Dermis microvascular lymphatic vessel endothelial cell (primary cell): Measurements from ENCODE around the gene AKR7A3. TPM values are rescaled to one million over a fixed set of nuclear protein-coding genes. Genes with fewer than 3 reads are reported as not detected.
"Not testable (repeated sequence)": the region's sequence is repeated elsewhere in the genome, so short reads cannot be mapped to it uniquely, and the experiment has no call there.

Experiments
- DNase-seq, 2 donors: peaks; one replicate each; pipeline versions ENCODE4 v3.0.0 to v3.0.0-alpha.2; 2010; ENCODE audit warnings: low read depth in 2 of 2
- total RNA-seq: library from RNA; depleted of rRNA; stranded (reverse); fragments of >200 nt; gene quantifications from 2 replicates; pipeline ENCODE4 v1.2.1, GENCODE V29; 2014

Gene AKR7A3
- total RNA-seq, 1 donor from 2014 or later = 0.13 TPM

DNA sequence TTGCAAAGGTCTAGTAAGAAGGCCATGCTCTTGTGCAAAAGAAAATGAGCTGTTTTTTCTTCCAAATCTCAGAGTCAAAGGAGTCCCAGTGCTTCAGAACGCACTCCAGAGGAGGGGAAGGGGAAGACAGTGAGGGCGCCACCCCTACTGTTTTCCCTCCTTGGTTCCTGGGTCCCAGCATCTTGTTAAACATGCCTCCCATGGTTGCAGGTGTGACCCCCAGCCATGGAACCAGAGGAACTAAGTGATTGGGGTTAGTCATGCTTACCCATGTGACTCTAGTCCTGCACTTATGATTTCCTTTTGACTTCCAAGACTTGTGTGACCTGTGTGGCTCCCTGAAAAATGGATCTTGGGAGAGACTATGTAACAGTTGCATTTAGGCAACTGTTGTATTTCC, 6.1 kb upstream of the AKR7A3 start:
- no peak for DNase-seq

DNA sequence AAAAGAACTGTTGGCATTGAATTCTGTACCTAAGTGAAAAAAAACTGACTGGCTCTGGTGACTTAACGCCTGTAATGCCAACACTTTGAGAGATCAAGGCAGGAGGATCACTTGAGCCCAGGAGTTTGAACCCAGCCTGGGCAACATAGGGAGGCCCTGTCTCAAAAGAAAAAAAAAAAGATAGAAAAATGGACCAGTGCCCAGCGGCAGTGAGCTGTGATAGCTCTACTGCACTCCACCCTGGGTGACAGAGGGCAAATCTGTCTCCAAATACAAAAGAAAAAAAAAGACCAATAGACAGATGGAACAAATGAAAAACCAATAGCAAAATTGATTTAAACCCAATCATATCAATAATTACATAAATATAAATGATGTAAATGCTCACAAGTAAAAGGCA, 674 bp upstream of the AKR7A3 start:
- DNase-seq = no peak

DNA sequence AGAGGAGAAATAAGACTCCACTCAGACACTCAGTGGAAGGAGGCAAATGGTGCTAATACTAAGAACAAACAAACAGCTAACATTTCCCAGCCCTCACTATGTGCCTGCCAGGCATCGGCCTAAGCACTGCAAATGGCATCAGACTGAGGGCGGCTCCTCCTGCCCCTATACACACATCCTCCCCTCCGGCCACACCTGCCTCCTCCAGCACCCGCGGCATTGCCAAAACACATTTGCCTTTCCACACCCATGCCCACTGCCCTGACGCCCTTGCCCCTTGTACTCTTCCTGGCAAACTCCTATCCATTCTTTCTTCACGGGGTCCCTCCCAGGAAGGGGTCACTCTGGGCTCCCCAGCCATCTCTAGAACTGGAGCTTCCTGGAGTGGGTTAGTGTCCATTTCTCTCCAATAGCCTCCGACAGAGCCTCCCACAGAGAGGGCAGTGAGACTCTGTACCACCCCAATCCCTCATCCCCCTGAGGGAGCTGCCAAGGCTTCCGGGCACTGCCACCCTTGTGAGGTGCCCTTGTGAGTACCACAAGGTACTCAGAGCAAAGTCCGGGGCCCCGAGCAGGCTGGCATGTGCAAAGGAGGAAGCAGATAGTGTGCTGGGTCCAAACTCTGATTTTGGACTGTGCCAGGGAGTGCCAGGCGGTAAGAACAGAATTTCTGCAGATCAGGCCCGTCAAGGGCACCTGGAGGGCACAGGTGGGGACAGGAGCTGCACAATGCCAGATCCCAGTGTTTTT, 959 bp downstream of the AKR7A3 start:
- DNase-seq = no peak

DNA sequence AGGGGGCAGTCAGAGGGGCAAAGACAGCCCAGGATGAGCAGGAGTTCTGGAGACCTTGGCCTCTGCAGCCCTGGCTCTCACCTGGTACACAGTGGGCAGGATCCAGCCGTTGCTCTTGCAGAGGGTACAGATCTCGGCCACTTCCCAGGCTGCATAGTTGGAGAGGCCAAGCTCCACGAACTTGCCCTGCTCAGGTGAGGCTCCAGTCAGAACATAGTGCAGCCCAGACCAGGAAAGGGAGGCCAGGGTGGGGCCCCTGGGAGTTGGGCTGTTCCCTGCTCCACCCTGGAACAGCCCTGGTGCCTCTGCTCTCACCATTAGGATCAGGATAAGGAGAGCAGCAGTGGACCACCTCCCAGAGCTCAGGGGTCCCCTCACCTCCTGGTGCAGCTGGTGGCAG, 2.8 kb downstream of the AKR7A3 start:
- not testable (repeated sequence) for DNase-seq

DNA sequence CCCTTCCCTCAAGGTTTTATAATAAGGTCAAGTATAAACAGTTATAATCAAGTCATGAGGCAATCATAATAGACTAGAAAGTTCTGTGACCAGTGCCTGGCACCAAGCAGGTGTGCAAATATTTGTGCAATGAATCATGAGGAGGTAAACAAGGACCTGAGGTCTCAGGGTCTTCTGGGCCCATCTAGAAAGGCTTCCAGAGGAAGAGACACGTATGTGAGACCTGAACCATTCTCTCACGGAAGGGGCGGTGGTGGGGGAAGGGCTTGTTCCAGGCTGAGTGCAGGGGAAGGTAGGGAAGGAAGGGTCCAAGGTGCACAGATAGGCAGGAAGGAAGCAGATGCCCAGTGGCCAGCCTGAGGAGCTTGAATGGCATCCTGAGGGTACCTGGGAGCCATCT, 3.2 kb downstream of the AKR7A3 start:
- DNase-seq = not testable (repeated sequence)

DNA sequence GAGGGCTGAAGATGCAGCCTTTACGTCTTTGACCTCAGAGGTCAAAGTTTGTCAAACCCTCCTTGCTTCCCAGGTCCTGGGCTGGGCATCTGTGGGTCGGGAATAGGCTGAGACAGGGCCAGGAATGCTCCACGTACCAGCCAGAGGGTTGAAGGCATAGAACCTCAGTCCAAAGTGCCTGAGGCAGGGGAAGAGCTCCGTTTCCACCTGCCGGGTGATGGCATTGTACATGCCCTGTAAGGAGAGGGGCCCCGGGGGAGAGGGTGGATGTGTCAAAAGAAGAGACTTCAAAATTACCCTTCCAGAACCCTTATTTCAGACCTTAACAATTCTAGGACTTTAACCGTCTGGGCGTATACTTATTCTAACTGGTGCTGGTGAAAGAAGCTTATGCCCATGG, 3.7 kb downstream of the AKR7A3 start:
- no peak for DNase-seq

DNA sequence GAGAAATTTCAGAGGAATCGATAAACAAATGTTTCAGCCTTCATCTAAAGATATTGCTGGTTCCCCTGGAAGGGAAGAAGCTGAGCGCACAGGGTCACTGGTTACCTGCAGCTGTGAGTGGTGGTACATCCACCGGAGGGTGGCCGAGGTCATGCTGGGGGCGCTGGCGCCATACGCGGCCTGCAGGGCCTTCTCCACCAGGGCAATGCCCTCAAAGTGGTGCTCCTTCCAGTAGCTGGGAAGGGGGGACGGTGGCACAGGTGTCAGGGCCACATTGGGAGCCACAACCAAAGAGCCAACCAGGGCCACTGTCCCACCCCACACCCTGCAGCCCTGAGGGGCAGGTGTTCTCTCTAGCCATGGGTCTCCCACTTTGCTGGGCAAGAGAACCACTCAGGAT, 4.7 kb downstream of the AKR7A3 start:
- no peak for DNase-seq

DNA sequence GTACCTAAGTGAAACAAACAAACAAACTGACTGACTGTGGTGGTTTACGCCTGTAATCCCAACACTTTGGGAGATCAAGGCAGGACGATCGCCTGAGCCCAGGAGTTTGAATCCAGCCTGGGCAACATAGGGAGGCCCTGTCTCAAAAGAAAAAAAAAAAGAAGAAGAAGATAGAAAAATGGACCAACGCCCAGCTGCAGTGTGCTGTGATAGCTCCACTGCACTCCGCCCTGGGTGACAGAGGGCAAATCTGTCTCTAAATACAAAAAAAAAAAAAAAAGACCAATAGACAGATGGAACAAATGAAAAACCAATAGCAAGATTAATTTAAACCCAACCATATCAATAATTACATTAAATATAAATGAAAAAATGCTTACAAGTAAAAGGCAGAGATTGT, 13.9 kb downstream of the AKR7A3 start:
- no peak for DNase-seq

DNA sequence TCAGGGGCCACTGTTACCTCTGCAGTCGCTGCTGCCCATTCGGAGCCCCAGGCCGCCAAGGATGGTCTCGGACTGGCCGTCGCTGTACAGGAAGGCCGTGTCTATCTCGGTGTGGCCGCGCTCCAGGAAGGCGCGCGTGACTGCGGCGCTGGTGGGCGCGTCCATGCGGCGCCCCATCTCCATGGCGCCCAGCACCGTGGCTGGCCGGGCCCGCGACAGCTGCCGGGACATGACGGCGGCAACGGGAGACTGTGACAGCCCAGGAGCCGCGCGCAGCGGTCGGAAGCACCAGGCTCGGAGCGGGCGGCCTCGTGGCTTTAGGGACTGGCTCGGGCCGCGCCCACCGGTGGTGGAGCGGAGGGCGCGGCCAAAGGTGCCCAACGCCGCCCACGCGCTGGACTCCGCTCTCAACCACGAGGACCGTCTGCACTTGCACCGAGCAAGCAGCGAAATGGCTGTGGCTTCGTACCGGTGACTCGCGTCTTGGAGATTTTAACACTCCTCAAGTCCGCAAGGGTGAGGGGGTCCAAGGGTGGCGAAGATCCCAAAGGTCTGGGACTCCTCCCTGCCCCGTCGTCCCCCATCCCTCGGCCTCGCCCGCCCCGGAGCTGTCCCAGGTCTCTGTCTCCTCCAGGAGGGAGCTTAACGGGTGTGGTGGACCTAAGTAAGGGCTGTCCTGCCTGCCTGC, 14.6 kb downstream of the AKR7A3 start:
- DNase-seq = not testable (repeated sequence)

DNA sequence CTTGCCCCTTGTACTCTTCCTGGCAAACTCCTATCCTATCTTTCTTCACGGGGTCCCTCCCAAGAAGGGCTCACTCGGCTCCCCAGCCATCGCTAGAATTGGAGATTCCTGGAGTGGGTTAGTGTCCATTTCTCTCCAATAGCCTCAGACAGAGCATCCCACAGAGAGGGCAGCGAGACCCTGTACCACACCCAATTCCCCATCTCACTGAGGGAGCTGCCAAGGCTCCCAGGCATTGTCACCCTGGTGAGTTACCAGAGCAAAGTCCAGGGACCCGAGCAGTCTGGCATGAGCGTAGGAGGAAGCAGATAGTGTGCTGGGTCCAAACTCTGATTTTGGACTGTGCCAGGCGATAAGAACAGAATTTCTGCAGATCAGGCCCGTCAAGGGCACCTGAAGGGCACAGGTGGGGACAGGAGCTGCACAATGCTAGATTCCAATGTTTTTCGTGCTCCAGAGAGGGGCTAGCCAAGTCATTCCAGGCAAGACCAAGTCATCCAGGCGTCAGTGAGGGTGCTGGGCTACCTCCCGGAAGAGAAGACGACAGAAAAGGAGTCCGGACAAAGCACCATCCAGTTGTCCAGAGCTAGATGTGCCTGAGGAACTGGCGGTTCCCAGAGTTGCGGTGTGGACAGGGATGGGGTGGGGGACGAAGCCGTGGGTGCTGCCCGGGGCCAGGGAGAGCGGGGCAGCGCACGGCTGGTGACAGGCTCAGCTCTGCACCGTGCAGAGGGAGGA, 15.3 kb downstream of the AKR7A3 start:
- DNase-seq = no peak

DNA sequence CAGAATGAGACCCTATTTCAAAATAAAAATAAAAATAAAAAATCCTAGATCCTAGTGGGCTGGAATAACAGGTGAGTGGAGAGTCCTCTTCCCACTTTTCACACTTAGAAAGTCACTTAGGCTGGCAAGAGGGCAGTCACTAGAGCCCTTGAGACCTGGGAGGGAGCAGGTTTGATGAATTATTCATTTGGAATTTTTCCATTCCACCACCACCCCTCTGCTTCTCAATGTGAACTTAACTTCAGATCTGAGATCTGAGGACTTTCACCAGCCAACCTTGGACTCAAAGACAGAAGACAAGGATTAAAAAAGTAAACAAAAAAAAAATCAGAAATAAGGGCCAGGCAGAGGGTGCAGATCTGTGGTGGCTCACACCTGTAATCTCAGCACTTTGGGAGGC, 16.5 kb downstream of the AKR7A3 start:
- no peak for DNase-seq

DNA sequence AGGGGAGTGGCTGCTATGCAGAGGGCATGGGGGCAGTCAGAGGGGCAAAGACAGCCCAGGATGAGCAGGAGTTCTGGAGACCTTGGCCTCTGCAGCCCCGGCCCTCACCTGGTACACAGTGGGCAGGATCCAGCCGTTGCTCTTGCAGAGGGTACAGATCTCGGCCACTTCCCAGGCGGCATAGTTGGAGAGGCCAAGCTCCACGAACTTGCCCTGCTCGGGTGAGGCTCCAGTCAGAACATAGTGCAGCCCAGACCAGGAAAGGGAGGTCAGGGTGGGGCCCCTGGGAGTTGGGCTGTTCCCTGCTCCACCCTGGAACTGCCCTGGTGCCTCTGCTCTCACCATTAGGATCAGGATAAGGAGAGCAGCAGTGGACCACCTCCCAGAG, 18.2 kb downstream of the AKR7A3 start:
- not testable (repeated sequence) for DNase-seq

DNA sequence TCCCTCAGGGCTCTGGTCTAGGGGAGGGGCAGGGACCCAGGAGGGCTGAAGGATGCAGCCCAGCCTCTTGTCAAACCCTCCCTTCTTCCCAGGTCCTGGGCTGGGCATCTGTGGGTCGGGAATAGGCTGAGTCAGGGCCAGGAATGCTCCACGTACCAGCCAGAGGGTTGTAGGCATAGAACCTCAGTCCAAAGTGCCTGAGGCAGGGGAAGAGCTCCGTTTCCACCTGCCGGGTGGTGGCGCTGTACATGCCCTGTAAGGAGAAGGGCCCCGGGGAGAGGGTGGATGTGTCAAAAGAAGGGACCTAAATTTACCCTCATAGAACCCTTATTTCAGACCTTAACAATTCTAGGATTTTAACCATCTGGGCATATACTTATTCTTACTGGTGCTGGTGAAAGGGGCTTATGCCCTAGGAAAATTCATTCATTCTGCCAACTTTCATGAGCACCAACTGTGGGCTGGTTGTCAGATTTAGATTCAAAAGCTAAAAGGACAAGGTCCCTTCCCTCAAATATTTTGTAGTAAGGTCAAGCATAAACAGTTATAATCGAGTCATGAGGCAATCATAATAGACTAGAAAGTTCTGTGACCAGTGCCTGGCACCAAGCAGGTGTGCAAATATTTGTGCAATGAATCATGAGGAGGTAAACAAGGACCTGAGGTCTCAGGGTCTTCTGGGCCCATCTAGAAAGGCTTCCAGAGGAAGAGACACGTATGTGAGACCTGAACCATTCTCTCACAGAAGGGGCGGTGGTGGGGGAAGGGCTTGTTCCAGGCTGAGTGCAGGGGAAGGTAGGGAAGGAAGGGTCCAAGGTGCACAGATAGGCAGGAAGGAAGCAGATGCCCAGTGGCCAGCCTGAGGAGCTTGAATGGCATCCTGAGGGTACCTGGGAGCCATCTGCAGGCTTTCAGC, 18.9 kb downstream of the AKR7A3 start:
- not testable (repeated sequence) for DNase-seq

DNA sequence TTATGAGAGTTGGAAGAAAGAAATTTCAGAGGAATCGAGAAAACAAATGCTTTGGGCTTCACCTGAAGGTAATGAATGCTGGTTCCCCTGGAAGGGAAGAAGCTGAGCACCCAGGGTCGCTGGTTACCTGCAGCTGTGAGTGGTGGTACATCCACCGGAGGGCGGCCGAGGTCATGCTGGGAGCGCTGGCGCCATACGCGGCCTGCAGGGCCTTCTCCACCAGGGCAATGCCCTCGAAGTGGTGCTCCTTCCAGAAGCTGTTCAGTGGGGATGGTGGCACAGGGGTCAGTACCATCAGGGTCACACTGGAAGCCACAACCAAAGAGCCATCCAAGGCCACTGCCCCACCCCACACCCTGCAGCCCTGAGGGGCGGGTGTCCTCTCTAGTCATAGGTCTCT, 20.1 kb downstream of the AKR7A3 start:
- no peak for DNase-seq

DNA sequence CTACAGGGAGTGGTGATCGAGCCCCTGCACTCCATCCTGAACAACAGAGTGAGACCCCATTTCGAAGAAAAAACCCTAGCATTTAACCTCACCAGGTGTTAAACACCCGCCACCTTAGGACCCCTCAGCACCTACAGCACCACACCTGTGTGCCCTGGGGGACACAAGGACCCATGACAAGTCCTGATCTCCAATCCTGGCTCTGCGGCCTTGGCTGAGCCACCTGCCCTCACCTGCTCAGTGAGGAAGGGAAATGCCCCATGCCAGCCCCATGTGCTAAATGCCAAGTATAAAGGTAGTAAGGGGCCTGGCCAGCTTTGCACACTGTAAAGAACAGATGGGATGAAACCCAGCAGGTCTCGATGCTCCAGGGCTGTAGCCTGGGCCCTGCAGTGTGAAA, 25.8 kb downstream of the AKR7A3 start:
- no peak for DNase-seq

DNA sequence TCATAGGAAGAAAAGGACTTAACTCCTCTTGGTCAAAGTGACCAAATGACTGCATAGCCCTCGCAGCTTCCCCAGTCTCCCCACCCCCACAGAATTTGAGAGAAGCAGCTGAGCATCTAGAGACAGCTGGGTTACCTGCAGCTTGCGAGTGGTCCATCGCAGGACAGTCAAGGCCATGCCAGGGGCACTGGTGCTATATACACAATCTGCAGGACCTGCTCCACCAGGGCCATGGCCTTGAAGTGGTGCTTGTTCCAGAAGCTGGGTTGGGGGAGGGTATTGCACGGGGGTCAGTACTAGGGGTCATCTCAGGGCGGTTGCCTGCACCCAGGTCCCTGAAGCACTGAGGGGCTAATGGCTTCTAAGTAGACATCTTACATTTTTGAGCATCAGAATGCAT, 26.5 kb downstream of the AKR7A3 start:
- no peak for DNase-seq

DNA sequence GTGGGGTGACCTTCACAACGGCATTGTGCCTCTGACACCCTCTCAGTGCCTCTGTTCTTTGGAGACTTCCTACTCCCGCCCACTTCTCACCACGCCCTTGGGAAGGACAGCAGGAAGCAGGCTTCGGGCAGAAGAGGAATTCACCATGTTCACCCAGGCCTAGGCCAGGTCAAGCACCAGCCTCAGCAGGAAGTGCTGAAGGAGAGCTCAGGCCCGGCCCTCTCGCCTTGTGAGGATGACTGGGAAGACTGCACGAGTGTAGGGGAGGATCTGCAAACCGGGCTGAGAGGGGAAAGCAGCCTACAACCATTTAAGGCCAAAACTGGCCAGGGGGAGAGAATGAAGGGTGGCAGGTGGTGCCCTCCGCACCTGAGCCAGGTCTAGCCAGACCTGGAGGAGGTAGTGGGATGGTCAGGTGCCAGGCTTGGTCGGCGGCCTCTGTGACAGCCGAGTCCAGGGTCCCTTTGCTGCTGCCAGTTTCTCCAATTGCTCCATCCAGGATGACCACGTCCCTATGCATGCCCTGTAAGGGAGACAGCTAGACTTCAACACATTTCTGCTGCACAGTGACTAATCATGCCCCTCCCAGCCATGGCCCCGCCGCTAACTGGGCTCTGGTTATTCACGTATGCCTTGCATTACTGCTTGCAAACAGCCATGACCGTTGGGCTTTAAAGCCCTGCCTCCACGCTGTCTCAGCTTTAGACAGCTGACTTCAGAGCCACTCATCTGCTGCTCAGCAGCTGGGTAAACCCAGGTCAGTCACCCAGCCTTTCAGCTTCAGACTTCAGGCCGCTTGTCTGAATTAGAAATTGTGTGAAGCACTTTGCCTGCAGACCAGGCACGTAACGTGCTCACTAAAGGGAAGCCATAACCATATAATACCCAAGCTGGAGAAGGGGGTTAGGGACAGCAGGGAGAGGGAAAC, 28.1 kb downstream of the AKR7A3 start:
- no peak for DNase-seq

DNA sequence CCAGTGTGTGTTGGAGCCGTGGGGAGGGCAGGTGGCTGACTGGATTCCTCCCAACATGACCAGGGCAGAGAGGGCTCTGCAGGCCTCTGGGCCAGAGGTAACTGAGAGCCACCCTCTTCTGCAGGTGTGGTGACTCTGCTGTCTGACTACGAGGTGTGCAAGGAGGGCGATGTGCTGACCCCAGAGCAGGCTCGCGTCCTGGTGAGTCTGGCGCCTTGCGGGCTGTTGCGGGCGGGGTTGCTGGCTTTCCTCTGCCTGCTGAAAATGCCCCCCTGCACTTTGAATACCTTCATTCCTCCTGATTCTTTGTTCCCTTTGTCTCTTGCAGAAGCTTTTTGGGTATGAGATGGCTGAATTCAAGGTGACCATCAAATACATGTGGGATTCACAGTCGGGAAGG, 30.2 kb downstream of the AKR7A3 start:
- DNase-seq = no peak

DNA sequence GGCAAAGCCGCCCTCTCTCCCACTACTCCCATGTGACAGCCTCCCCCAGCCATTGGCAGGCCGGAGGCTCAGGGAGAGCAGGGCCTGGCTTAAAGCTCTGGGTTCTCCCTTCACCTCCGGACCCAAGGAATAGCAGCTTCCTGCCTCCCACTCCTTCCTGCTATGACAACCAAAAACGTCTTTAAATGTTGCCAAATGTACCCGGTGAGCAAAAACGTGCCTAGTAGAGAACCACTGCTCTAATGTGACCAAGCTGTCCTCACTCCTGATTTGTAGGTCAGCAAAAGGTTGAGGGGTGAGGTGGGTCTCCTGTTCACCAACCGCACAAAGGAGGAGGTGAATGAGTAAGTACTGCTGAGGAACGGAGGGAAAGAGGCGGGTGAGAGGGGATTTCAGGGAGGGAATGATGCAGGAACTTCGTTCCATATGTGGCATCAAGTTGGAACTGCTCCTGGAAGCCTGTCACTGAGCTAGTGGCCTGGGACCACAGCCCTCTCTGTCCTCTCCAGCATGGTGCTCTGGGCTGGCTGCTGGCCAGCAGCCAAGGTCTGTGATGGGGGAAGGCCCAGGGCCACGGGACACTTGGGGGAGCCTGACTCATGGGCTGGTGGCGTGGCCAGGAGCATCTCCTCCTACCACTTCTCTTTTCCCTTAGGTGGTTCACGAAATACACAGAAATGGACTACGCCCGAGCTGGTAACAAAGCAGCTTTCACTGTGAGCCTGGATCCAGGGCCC, 31.2 kb downstream of the AKR7A3 start:
- peak in 1 of 2 donors; percentile 10 for DNase-seq

DNA sequence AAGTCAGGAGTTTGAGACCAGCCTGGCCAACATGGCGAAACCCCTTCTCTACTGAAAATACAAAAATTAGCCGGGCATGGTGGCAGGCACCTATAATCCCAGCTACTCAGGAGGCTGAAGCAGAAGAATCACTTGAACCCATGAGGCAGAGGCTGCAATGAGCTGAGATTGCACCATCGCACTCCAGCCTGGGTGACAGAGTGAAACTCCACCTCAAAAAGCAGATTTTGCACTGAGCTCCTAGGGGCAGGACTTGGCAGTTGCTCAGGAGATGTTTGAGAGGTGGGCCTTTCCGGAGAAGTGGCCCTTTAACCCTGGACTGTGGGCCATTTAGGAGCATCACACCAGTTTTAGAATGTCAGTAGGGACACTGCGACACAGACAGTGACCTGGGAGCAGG, 32.3 kb downstream of the AKR7A3 start:
- not testable (repeated sequence) for DNase-seq
